Mucosa of descending colon (tissue), 3 donors: ENCODE measurements around the gene EXOC6B. TPM values are rescaled to one million over a fixed set of nuclear protein-coding genes. Genes with fewer than 3 reads are reported as not detected.

ENCODE experiments used
- ATAC-seq: fragments of 200-7000 bp; cut with Tn5 transposase; one replicate; pipeline ENCODE4 v1.9.1; 2020; ENCODE audit warnings: mild to moderate bottlenecking, moderate library complexity
- DNase-seq, 3 donors: peaks; one replicate each; pipeline ENCODE4 v3.0.0-alpha.2; 2020
- H3K36me3 ChIP-seq: fragments of 200-600 bp; one replicate; pipeline ENCODE4 v1.8.0; 2021; ENCODE audit warnings: low read depth, mild to moderate bottlenecking
- H3K4me1 ChIP-seq: fragments of 200-600 bp; one replicate; pipeline ENCODE4 v1.8.0; 2021; ENCODE audit warnings: low read depth, mild to moderate bottlenecking
- H3K4me3 ChIP-seq: fragments of 200-600 bp; one replicate; pipeline ENCODE4 v1.8.0; 2021; ENCODE audit warnings: mild to moderate bottlenecking
- H3K9me3 ChIP-seq: fragments of 200-600 bp; one replicate; pipeline ENCODE4 v1.8.0; 2021; ENCODE audit warnings: mild to moderate bottlenecking
- CTCF ChIP-seq: fragments of 200-600 bp; IDR thresholded peaks from one replicate; pipeline ENCODE4 v1.8.0; 2022; ENCODE audit warnings: antibody characterized with exemption, mild to moderate bottlenecking
- intact Hi-C, 2 donors: fragments of 100-400 bp; cut with DNase I in 1 of 2; cut with micrococcal nuclease in 1 of 2; formaldehyde crosslinking; loops; one replicate each; pipeline versions ENCODE4 v1.11.0 to v1.11.1; 2022; cut with DNase I, micrococcal nuclease
- total RNA-seq, 3 donors: library from RNA; stranded (reverse); fragmentation: NEBNext Ultra II Directional in 2 of 3; extraction: Animal tissue kit (Norgen Biotek cat#: 25700) in 2 of 3; gene quantifications; one replicate each; pipeline versions ENCODE4 v1.2.1 to v1.2.4, GENCODE V29; 2021 to 2023
- donor health status: DM: no; HTN: no; CAD: no; lungs with moderate emphysema.
- donor health status: DM: no; HTN: no; CAD: no.
- donor health status: DM: no; HTN: yes; CAD: no.

EXOC6B gene
- total RNA-seq, 3 donors from 2014 or later, result 19.4 to 52.4 (median 28.8) TPM

- no peak for TF ChIP-seq CTCF
- no peak overlapping the region for H3K4me3 ChIP-seq
- H3K36me3 ChIP-seq, result no peaks in the 10 kb centered on the region
- ATAC-seq (no peak), DNase-seq (no peak)
- H3K9me3 ChIP-seq, result no peaks in the 10 kb centered on the region
- intact Hi-C loops, result no loop called here
- H3K4me1 ChIP-seq, result no peaks in the 10 kb centered on the region
These were observed 475.0 kb downstream of the EXOC6B start for GRCh38 chr2:72350852-72351251.

- DNase-seq, result no peak
- Histone ChIP-seq H3K4me3 (no peak overlapping the region), H3K36me3 (no peaks in the 10 kb centered on the region), H3K9me3 (no peaks in the 10 kb centered on the region), H3K4me1 (no peaks in the 10 kb centered on the region)
- no peak for ATAC-seq
- TF ChIP-seq CTCF, result no peak
- intact Hi-C loops, result no loop called here
These were observed 476.8 kb downstream of the EXOC6B start for GRCh38 chr2:72349016-72349415.

GRCh38 chr2:72347081-72347480, 478.8 kb downstream of the EXOC6B start:
- H3K36me3 ChIP-seq, result no peaks in the 10 kb centered on the region

GRCh38 chr2:72341639-72342038, 484.2 kb downstream of the EXOC6B start:
- intact Hi-C loops, result no loop called here
- TF ChIP-seq CTCF, result no peak
- no peaks in the 10 kb centered on the region for H3K9me3 ChIP-seq
- no peak for ATAC-seq
- DNase-seq, result no peak
- no peaks in the 10 kb centered on the region for H3K36me3 ChIP-seq
- no peaks in the 10 kb centered on the region for H3K4me1 ChIP-seq
- no peak overlapping the region for H3K4me3 ChIP-seq

More at GRCh38 chr2:72347081-72347480, 478.8 kb downstream of the EXOC6B start:
- Histone ChIP-seq H3K4me3 (no peak overlapping the region), H3K4me1 (no peaks in the 10 kb centered on the region), H3K9me3 (no peaks in the 10 kb centered on the region)
- DNase-seq, result no peak
- ATAC-seq, result no peak
- no peak for TF ChIP-seq CTCF
- intact Hi-C loops, result no loop called here

- TF ChIP-seq CTCF, result no peak
- Histone ChIP-seq H3K4me3 (no peak overlapping the region), H3K4me1 (no peaks in the 10 kb centered on the region), H3K36me3 (no peaks in the 10 kb centered on the region), H3K9me3 (no peaks in the 10 kb centered on the region)
- no peak for ATAC-seq
- no peak for DNase-seq
- intact Hi-C loops, result no loop called here
These were observed 485.2 kb downstream of the EXOC6B start for GRCh38 chr2:72340665-72341064.

- intact Hi-C loops, result no loop called here
- H3K4me3 ChIP-seq, result no peak overlapping the region
- TF ChIP-seq CTCF, result no peak
- H3K4me1 ChIP-seq, result no peaks in the 10 kb centered on the region
- no peaks in the 10 kb centered on the region for H3K36me3 ChIP-seq
- DNase-seq (no peak), ATAC-seq (no peak)
- H3K9me3 ChIP-seq, result no peaks in the 10 kb centered on the region
These were observed 487.8 kb downstream of the EXOC6B start for GRCh38 chr2:72338076-72338475.
